Endothelial cell of umbilical vein (primary cell): ENCODE data around the gene HSPA1A. TPM values are rescaled to one million over a fixed set of nuclear protein-coding genes. Genes with fewer than 3 reads are reported as not detected.

ENCODE experiments used
- BruUV-seq: library from RNA; stranded (reverse); fragments of 400-500 nt; replicated peaks from 2 replicates; lab custom pipeline; 2021; lab: Mats Ljungman, UMichigan
- CTCF ChIA-PET: fragments of 300-600, 350-600 bp; sonication (Branson Sonifier 250); formaldehyde crosslinking; loops from one replicate; lab custom pipeline; 2021; ENCODE audit warnings: antibody characterized with exemption, inconsistent platforms; lab: Charles Lee
- POLR2A ChIA-PET: fragments of 300-600, 350-600 bp; sonication (Branson Sonifier 250); formaldehyde crosslinking; loops from one replicate; lab custom pipeline; 2021; ENCODE audit warnings: antibody characterized with exemption, inconsistent platforms; lab: Charles Lee
- DNase-seq: peaks from one replicate; pipeline ENCODE4 v3.0.0-alpha.2; 2011; ENCODE audit warnings: low read depth, low spot score
- FAIRE-seq: peaks from 2 replicates; lab custom pipeline; 2011; peaks lifted over from hg19 to GRCh38; lab: Jason Lieb, UNC
- H2AFZ ChIP-seq: 2 replicates; pipeline ENCODE4 v1.6.0; 2012; ENCODE audit warnings: low read depth, low read length, control low read depth, inconsistent platforms
- H3K27ac ChIP-seq: 2 replicates; pipeline ENCODE4 v1.5.1; 2011; ENCODE audit warnings: low read depth, mild to moderate bottlenecking, control low read depth, low read length, moderate library complexity; ENCODE audit not compliant: insufficient read depth
- H3K27me3 ChIP-seq, 2 experiments: 2 replicates each; pipeline versions ENCODE4 v1.6.0 to v1.6.1; 2011; ENCODE audit warnings: low read length in 2 of 2, mixed read lengths in 1 of 2; ENCODE audit not compliant: control insufficient read depth in 2 of 2, insufficient read depth in 2 of 2
- H3K36me3 ChIP-seq, 2 experiments: 2 replicates in 1 of 2; 3 replicates in 1 of 2; pipeline ENCODE4 v1.5.1; 2011; ENCODE audit warnings: low read length in 2 of 2, mild to moderate bottlenecking in 1 of 2, moderate library complexity in 1 of 2; ENCODE audit not compliant: control insufficient read depth in 2 of 2, insufficient read depth in 2 of 2; ENCODE audit errors: extremely low read depth in 1 of 2
- H3K4me1 ChIP-seq: 3 replicates; pipeline ENCODE4 v1.5.1; 2011; ENCODE audit warnings: mild to moderate bottlenecking, low read length; ENCODE audit not compliant: control insufficient read depth, insufficient read depth; ENCODE audit errors: extremely low read depth
- H3K4me2 ChIP-seq: 2 replicates; pipeline ENCODE4 v1.6.1; 2011; ENCODE audit warnings: low read length, control low read depth, mixed read lengths; ENCODE audit not compliant: insufficient read depth
- H3K4me3 ChIP-seq, 3 experiments: fragments of 200-600 bp in 1 of 3; sonication (generic), shearing (Covaris generic) in 1 of 3; replicated peaks in 1 of 3; 2 replicates each; pipeline ENCODE4 v1.5.1; 2011 to 2016; ENCODE audit warnings: control low read depth in 3 of 3, low read length in 3 of 3, mild to moderate bottlenecking in 2 of 3, inconsistent platforms in 1 of 3, low read depth in 1 of 3, moderate library complexity in 1 of 3; ENCODE audit not compliant: insufficient read depth in 1 of 3
- H3K79me2 ChIP-seq: 2 replicates; pipeline ENCODE4 v1.6.0; 2012; ENCODE audit warnings: low read length, inconsistent platforms; ENCODE audit not compliant: control insufficient read depth, insufficient read depth
- H3K9ac ChIP-seq: replicated peaks from 2 replicates; pipeline ENCODE3; 2011; ENCODE audit warnings: low read length, control low read depth; ENCODE audit not compliant: insufficient read depth; ENCODE audit errors: extremely low read depth
- H3K9me1 ChIP-seq: replicated peaks from 3 replicates; pipeline ENCODE4 v1.6.0; 2011; ENCODE audit warnings: mild to moderate bottlenecking, low read length; ENCODE audit not compliant: control insufficient read depth, insufficient read depth; ENCODE audit errors: extremely low read depth
- H3K9me3 ChIP-seq: replicated peaks from 2 replicates; pipeline ENCODE4 v1.5.1; 2012; ENCODE audit warnings: low read length, inconsistent platforms; ENCODE audit not compliant: control insufficient read depth, insufficient read depth
- H4K20me1 ChIP-seq: replicated peaks from 2 replicates; pipeline ENCODE3; 2011; ENCODE audit warnings: mild to moderate bottlenecking, low read length; ENCODE audit not compliant: control insufficient read depth, insufficient read depth; ENCODE audit errors: extremely low read depth
- CTCF ChIP-seq, 2 donors: IDR thresholded peaks; 1 replicate in 1 of 2; 2 replicates in 1 of 2; pipeline ENCODE4 v1.5.1; 2011; ENCODE audit warnings: low read length in 2 of 2, mild to moderate bottlenecking in 2 of 2, moderate library complexity in 2 of 2, control low read depth in 1 of 2, inconsistent platforms in 1 of 2, low read depth in 1 of 2; ENCODE audit not compliant: insufficient read depth in 1 of 2; ENCODE audit errors: extremely low read depth in 1 of 2
- EZH2 ChIP-seq: IDR thresholded peaks from 2 replicates; pipeline ENCODE4 v1.6.1; 2012; ENCODE audit warnings: borderline replicate concordance, low read depth, mild to moderate bottlenecking, moderate library complexity, low read length, inconsistent platforms; ENCODE audit not compliant: severe bottlenecking
- FOS ChIP-seq: IDR thresholded peaks from 2 replicates; pipeline ENCODE4 v1.6.1; 2011; ENCODE audit warnings: mild to moderate bottlenecking, low read length, moderate library complexity, borderline replicate concordance; ENCODE audit not compliant: insufficient read depth
- GATA2 ChIP-seq: IDR thresholded peaks from 2 replicates; pipeline ENCODE4 v1.7.0; 2011; ENCODE audit warnings: low read depth, mild to moderate bottlenecking, moderate library complexity, mixed read lengths, low read length; ENCODE audit not compliant: insufficient read length, insufficient read depth
- JUN ChIP-seq: IDR thresholded peaks from 2 replicates; pipeline ENCODE4 v1.6.1; 2011; ENCODE audit warnings: borderline replicate concordance, low read depth; ENCODE audit not compliant: insufficient read length, insufficient read depth
- MAX ChIP-seq: IDR thresholded peaks from 2 replicates; pipeline ENCODE4 v1.6.1; 2011; ENCODE audit not compliant: insufficient read depth, insufficient read length
- MYC ChIP-seq: IDR thresholded peaks from one replicate; pipeline ENCODE4 v1.6.1; 2011; ENCODE audit warnings: mild to moderate bottlenecking, low read depth, low read length
- POLR2A ChIP-seq: IDR thresholded peaks from 2 replicates; pipeline ENCODE4 v1.6.1; 2012; ENCODE audit warnings: low read depth, mild to moderate bottlenecking, control low read depth, low read length
- POLR2AphosphoS5 ChIP-seq: IDR thresholded peaks from 2 replicates; pipeline ENCODE4 v1.6.1; 2012; ENCODE audit warnings: low read depth, mild to moderate bottlenecking, control low read depth, low read length, moderate library complexity; ENCODE audit not compliant: insufficient read depth
- dilution Hi-C: fragments of 300-500 bp; cut with MboI; formaldehyde crosslinking; loops from one replicate; pipeline ENCODE4 v1.15.0; 2019; ENCODE audit warnings: low sequenced_read_pairs; ENCODE audit not compliant: extremely low pct_ligation_motif_present
- intact Hi-C: fragments of 100-400 bp; cut with micrococcal nuclease; formaldehyde crosslinking; loops from one replicate; pipeline ENCODE4 v1.10.0; 2022
- polyA plus RNA-seq, 4 experiments: library from polyadenylated mRNA; depleted of rRNA in 3 of 4; stranded (reverse) in 3 of 4; unstranded in 1 of 4; fragments of >200 nt; gene quantifications; 2 replicates each; pipeline versions ENCODE4 v1.2.1 to v1.2.3, GENCODE V29; 2011 to 2012; ENCODE audit warnings: missing spikeins in 1 of 4
- total RNA-seq: library from RNA; stranded (reverse); gene quantifications from 2 replicates; pipeline ENCODE4 v1.2.3, GENCODE V29; 2021

The HSPA1A gene
- total and polyA plus RNA-seq, 2 donors (not counting 3 experiments of a cell fraction or from before 2014, with no cell fraction given), result 56.0 to 58.3 TPM

GRCh38 chr6:31842053-31842452 is 26.7 kb downstream of the HSPA1A start:
- intact Hi-C loops, result no loop called here
- Histone ChIP-seq H2AFZ (no peak overlapping the region), H4K20me1 (peaks cover 4% of the 10 kb centered on the region), H3K4me1 (peaks cover 14% of the 10 kb centered on the region), H3K27me3 (no peaks in the 10 kb centered on the region), H3K9ac (no peak overlapping the region), H3K4me2 (no peak overlapping the region), H3K36me3 (peaks cover 21 to 24% of the 10 kb centered on the region in 2 experiments), H3K4me3 (no peak overlapping the region), H3K9me1 (no peaks in the 10 kb centered on the region), H3K79me2 (peaks cover 21% of the 10 kb centered on the region), H3K27ac (no peak overlapping the region), H3K9me3 (no peaks in the 10 kb centered on the region)
- dilution Hi-C loops, result no loop called here
- FAIRE-seq (no peak), DNase-seq (no peak)
- POLR2A ChIA-PET, result no interaction called here
- no TSS peak for BruUV-seq
- CTCF ChIA-PET, result interaction anchor here (0.9 kb wide), 1 partner anchor 12 kb away, joined by 3 read pairs; no protein-coding TSS in a partner anchor
- TF ChIP-seq MAX, result no peak
- no peak for TF ChIP-seq POLR2AphosphoS5
- TF ChIP-seq POLR2A, result no peak
- no peak for TF ChIP-seq FOS

DNA sequence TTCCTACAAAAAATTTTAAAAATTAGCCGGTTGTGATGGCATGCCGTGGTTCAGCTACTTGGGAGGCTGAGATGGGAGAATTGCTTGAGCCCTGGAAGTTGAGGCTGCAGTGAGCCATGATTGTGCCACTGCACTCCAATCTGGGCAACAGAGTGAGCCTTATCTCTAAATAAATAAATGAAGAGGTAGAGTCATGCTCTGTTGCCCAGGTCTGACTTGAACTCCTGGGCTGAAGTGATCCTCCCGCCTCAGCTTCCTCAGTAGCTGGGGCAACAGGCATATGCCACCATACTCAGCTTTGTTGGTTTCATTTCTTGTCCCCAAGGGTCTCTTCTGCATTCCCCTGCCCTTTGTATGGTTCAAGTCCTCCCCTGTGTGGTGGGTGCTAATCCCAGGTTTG is 29.2 kb downstream of the HSPA1A start:
- Histone ChIP-seq H3K79me2 (no peaks in the 10 kb centered on the region), H3K4me2 (no peak overlapping the region), H3K9me1 (no peaks in the 10 kb centered on the region), H3K9me3 (no peaks in the 10 kb centered on the region), H3K27me3 (no peaks in the 10 kb centered on the region), H3K9ac (no peak overlapping the region), H3K36me3 (peaks cover 6 to 10% of the 10 kb centered on the region in 2 experiments), H2AFZ (no peak overlapping the region), H4K20me1 (no peaks in the 10 kb centered on the region), H3K4me1 (no peaks in the 10 kb centered on the region), H3K4me3 (no peak overlapping the region), H3K27ac (no peak overlapping the region)
- TF ChIP-seq MAX (no peak), POLR2A (no peak), FOS (no peak), MYC (no peak), EZH2 (no peak), JUN (no peak), POLR2AphosphoS5 (no peak), CTCF (IDR thresholded peaks at IDR 0.05; ENCODE audit: extremely low read depth in 1 of 2, insufficient read depth in 1 of 2, low read depth in 1 of 2, low read length in 2 of 2) (no peak), GATA2 (no peak)
- ChIA-PET CTCF (interaction anchor here (0.6 to 1.7 kb wide), 2 partner anchors 12 to 247 kb away, joined by 3 read pairs; no protein-coding TSS in a partner anchor), POLR2A (interaction anchor here (1.0 to 1.1 kb wide), 2 partner anchors 18 to 29 kb away, joined by 3 read pairs; partner anchors contain the start of genes HSPA1A, HSPA1L and NEU1)
- BruUV-seq, result no TSS peak
- DNase-seq, result no peak
- dilution Hi-C loops, result no loop called here
- intact Hi-C loops, result no loop called here
- FAIRE-seq, result no peak
